ENCODE results near the gene ERFE.
"Not testable (repeated sequence)": the region's sequence is repeated elsewhere in the genome, so short reads cannot be mapped to it uniquely, and the experiment has no call there.

ERFE gene

DNA sequence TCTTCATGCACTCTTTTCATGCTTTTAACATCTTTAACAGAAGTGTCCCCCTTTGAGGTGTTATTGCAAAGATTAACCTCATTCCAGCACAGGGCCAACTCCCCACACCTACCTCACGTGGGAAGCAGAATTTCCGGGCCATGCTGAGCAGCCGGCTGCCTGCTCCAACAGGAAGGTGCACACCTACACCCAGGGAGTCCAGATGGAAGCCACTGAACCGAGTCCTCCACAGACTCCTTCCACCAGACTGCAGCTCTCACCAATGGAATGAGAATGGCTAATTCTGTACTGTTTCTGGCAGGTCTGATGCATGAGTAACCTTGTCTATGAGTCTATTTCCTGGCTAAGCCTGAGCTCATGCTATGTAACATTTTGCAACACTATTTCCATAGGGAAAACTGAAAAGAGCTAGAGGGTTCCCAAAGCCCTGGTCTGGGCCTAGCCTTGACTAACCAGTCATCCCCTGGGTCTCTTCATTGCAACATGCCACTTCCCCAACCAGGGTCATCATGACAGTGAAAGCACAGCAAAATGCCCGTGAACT is 11.0 kb downstream of the ERFE start:
- no peak for DNase-seq (ENCODE audit: low spot score)

GRCh38 chr2:238170386-238171071 is 11.8 kb downstream of the ERFE start:
- no peak for DNase-seq (ENCODE audit: low spot score)

- not testable (repeated sequence) for DNase-seq (ENCODE audit: low spot score)
Observed at GRCh38 chr2:238171072-238171431, 12.3 kb downstream of the ERFE start.

DNA sequence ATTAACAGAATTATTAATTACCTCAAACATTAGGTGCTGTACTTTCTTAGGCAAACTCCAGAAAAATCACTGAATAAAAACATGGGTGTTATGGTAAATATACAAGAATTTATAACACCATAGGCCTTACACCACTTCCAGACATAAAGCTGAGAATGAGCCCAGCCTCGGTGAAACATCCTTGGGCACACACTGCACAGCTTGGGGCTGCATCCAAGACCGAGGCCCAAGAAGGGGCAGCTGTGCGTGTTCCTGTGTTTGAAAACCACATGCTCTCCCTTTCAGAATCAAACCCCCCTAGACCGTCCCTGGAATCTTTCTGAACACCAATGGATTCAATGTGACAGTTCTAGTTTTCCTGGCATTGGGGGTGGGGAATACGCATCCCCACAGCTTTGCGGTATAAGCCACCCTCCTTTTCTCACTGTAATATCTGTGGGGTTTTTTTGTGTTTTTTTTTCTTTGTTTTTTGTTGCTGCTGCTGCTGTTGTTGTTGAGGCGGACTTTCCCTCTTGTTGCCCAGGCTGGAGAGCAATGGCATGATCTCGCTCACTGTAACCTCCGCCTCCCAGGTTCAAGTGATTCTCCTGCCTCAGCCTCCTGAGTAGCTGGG is 12.9 kb downstream of the ERFE start:
- no peak for DNase-seq (ENCODE audit: low spot score)

GRCh38 chr2:238172439-238172838 is 13.7 kb downstream of the ERFE start:
- DNase-seq (ENCODE audit: low spot score), result no peak

DNA sequence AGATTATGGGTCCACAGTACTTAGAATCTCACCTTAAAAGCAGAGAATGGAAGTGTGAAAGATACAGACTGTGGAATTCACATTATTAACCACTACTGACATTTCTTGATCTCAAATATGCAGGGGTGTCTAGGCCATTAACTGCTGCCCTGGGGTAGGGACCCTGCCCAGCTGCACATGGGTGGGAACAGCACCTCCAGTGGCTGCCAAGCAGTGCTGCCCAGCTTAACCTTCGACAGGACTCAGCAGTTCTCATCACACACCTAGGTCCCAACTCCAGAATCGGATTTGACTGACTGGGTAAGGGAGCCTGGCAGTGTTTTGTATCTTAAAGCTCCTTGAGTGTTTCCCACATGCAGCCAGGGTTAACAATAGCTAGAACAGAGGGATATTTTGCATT is 14.9 kb downstream of the ERFE start:
- DNase-seq (ENCODE audit: low spot score), result no peak

DNA sequence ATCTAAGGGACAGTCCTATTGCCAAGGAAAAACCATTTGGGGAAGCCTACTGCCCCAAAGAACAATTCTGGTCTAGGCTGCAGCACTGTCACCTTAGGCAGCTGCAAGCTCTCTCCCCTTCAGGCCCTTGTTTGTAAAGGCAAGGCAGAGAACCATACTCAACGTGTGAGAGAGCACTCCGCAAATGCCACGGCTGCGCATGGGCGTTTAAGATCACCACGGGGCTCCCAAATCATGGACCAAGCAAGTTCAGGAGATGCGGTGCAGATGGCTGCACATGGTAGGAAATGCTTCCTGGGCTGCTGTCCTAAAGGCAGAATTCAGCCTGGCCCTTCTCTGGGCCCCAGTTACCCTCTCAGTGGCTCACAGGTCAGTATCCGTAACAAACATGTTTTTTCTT is 15.5 kb downstream of the ERFE start:
- no peak for DNase-seq (ENCODE audit: low spot score)

DNA sequence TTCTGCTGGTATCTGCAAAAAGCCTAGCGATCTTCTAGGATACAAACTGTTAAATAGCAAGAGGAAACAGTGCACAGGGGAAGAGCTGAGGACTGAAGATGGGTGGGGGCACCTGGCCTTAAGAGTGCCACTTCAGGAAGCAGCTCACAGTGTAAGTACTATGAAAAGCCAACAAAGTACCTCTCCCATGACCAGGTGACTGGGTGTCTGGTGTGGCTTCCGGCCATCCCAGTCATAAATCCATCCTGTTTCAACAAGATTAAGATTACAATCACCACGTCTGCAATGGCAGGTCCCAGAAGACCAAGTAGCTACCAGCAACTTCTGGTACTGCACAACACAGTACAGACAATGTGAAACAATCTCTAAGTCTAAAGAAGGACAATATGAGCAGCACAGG is 15.9 kb downstream of the ERFE start:
- DNase-seq (ENCODE audit: low spot score), result no peak

DNA sequence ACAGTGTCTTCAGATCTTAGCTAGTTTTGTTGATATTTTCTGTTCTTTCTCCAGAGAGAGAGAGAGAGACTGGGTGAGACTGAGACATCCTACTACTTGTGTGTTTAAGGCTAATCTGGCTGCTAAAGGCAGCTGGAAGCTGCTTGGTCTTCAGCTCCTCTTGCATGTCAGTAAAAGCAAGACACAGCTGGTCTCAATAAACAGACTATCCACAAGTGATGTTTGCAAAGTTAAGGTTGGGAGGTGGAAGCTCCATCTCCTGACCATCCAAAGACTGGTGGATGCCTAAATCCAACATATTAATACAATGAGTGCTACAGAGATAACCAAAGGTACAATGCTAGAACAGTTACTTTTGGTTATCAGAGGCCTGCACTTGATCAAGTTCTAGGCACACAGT is 17.8 kb downstream of the ERFE start:
- DNase-seq (ENCODE audit: low spot score), result no peak

- DNase-seq (ENCODE audit: low spot score), result no peak
Observed at GRCh38 chr2:238180554-238180953, 21.8 kb downstream of the ERFE start.

- DNase-seq (ENCODE audit: low spot score), result no peak
Observed at GRCh38 chr2:238182362-238182761, 23.6 kb downstream of the ERFE start.

- DNase-seq (ENCODE audit: low spot score), result no peak
Observed at GRCh38 chr2:238183821-238184220, 25.1 kb downstream of the ERFE start.

- DNase-seq (ENCODE audit: low spot score), result no peak
Observed at GRCh38 chr2:238187618-238188548, 29.1 kb downstream of the ERFE start.

DNA sequence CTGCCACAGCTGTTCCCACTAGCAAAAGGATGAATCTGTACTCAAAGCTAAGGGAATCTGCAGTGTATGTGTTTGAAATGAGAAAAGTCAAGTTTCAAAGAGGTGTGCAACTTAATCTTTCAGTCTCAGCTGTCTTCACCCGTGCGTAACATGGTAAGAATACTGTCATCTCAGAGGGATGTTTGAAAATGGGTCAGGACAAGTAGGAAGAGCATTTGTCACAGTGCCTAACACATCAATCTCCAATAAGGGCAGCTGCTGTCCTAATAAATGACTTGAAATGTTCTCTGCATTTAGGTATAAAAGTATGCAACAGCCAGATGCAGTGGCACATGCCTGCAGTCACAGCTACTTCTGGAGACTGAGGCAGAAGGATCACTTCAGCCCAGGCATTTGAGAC is 31.7 kb downstream of the ERFE start:
- no peak for DNase-seq (ENCODE audit: low spot score)

DNA sequence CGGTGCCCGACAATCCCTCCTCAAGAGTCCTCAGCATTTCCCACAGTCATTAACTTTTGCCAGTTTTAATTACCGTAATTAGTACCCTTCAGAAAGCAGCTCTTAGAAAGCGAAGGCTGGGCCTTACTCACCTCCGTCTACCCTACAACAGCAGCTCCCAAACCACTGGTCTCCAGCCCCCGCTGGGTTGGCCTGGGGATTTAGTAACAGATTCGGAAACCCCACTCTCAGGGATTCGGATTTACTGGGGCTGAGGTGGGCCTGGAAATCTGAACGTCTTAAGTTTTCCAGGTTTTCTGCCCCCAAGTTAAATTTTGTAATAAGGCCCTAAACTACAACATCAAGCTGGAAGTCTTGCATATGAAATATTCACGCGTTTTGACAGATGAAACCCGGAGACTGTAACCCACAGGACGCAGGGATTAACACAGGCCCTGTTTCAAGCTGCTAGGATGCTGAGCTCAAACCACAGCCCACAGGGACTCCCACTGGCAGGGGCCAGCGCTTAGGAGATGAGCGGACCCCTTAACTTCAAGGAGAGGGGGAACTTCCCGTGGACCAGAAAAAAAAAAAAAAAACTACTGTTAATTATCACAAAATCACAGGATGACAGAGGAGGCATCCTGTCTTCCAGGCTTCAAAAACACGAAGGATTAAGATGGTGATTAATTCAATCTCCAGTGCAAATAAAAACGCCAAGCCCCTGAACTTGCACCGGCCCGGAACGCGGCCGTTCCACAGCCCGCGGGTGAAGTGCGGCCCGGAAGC is 43.7 kb downstream of the ERFE start:
- peak; percentile 1 for DNase-seq (ENCODE audit: low spot score)

GRCh38 chr2:238203094-238203972 is 44.6 kb downstream of the ERFE start, which contains the start of gene ILKAP:
ILKAP (minus strand) TSS chr2:238203695; CDS start chr2:238203553, 142 bp downstream.
- peak; percentile 89 for DNase-seq (ENCODE audit: low spot score)

DNA sequence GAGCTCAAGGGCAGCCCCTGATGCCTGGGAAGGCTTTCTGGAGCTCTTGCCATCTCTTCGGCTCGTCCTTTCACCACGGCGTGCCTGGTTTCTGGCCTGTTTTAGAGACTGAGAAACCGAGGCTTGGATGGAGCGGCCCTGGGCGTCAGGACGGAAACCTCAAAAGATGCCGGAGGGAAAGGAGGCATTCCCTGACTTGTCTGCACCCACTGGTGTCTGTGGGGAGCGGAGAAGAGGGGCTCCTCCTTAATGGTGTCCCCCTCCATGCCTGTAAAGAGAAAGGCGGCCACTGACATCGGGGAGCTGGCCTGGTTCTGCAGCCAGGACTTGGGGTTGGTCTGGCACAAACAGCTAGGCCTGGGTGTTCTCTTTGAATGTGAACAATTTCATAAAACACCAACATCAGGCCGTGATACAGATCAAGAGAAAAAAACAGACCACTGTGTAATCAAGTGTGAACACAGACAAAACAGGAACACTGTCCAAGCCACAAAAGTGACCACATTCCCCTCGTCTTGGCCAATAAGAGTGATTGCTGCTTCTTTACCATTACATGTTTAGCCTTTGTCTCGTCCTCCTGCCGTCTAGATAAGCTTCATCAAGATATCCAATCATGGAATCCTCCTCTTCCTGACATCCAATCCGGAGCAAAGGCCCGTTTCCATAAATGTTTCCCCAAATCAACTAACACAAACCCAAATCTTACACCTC is 45.4 kb downstream of the ERFE start:
- DNase-seq (ENCODE audit: low spot score), result no peak

GRCh38 chr2:238207006-238207405 is 48.2 kb downstream of the ERFE start:
- no peak for DNase-seq (ENCODE audit: low spot score)

GRCh38 chr2:238216651-238217184 is 57.9 kb downstream of the ERFE start:
- DNase-seq (ENCODE audit: low spot score), result no peak

All from CD4-positive, alpha-beta T cell treated with Interleukin-2 at 100 ng/mL for 4 hours (primary cell).